Anterior cingulate cortex (tissue), 58 donors: ENCODE measurements around the gene BPIFB4.

Experiments used
- DNase-seq, 58 donors: peaks; one replicate each; lab custom pipeline; 2025; lab: John Stamatoyannopoulos, UW

BPIFB4 gene

DNA sequence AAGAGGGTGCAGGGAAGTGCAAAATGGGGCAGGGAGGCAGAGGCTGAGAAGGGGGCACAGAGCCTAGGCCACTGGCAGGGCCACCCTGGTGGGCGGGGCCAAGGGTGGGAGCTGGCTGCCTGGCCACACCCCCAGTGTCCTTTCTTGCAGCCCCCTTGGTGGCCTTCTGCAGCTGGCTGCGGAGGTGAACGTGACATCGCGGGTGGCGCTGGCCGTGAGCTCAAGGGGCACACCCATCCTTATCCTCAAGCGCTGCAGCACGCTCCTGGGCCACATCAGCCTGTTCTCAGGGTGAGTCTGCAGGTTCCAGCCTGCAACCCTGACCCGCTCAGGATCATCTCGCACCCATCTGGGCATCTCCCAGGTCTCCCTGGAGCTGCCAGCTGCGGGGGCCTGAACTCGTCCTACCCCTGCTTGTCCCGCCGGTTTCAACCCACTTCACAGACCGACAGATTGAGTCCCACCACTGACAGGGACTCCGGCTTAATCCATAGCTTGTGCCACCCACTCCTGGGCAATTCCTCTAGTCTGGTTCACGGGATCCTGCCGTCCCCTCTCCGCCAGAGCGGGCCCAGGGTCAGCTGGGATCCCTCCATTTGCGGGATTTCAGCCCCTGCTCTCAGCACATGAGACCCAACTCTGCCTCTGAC is 19.6 kb upstream of the BPIFB4 start:
- DNase-seq, result no peak

- DNase-seq, result no peak
Measured at GRCh38 chr20:33061658-33062028, 17.8 kb upstream of the BPIFB4 start.

- DNase-seq, result peak in 4 of 58 donors; percentile 1 to 39 (median 11)
Measured at GRCh38 chr20:33062105-33062824, 17.2 kb upstream of the BPIFB4 start.

GRCh38 chr20:33062825-33063149 is 16.7 kb upstream of the BPIFB4 start:
- DNase-seq, result no peak

DNA sequence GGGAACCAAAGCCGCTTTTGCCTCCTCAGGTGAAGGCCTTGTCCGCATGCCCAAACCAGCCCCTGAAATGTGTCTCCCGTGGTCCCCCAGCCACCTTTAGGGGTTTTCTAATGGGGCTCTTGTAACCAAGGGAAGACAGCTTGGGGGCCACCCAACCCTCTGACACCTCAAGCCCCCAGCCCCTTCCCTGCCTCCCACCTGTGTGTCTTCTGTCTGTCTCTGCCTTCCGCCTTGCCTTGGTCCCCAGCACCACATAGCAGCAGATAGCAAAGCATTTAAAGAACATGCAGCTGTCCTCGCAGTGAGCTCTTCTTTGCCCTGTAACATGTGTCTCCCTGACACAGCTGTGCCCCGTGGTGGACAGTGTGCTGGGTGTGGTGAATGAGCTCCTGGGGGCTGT is 16.2 kb upstream of the BPIFB4 start:
- no peak for DNase-seq

DNA sequence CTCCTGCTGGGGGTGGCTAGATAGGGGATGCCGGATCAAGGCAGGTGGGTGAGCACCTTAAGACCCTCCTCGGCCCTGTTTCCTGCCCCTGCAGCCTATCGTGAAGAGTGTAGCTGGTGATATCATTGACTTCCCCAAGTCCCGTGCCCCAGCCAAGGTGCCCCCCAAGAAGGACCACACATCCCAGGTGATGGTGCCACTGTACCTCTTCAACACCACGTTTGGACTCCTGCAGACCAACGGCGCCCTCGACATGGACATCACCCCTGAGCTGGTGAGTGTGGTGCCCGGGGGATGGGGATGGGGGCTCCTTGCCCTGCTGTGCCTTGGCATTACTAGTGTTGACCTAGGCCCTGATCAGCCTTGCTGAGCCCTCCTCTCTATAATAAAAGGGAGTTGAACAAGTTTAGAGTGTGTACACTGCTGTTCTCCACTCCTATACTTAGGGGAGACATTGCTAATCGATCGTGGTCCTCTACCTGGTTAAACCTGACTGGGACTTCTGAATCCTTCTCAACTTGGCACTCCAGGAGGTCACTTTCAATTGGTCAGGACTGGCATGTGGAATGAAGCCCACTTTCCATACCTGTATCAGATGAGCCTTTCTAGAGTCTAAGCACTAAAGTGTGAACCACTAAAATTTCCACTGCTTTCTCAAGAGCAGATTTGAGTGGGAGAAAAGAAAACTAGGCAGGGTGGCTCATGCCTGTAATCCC is 14.7 kb upstream of the BPIFB4 start:
- DNase-seq, result no peak

GRCh38 chr20:33065785-33066184 is 13.7 kb upstream of the BPIFB4 start:
- DNase-seq, result no peak

- DNase-seq, result no peak
Measured at GRCh38 chr20:33067806-33068205, 11.6 kb upstream of the BPIFB4 start.

DNA sequence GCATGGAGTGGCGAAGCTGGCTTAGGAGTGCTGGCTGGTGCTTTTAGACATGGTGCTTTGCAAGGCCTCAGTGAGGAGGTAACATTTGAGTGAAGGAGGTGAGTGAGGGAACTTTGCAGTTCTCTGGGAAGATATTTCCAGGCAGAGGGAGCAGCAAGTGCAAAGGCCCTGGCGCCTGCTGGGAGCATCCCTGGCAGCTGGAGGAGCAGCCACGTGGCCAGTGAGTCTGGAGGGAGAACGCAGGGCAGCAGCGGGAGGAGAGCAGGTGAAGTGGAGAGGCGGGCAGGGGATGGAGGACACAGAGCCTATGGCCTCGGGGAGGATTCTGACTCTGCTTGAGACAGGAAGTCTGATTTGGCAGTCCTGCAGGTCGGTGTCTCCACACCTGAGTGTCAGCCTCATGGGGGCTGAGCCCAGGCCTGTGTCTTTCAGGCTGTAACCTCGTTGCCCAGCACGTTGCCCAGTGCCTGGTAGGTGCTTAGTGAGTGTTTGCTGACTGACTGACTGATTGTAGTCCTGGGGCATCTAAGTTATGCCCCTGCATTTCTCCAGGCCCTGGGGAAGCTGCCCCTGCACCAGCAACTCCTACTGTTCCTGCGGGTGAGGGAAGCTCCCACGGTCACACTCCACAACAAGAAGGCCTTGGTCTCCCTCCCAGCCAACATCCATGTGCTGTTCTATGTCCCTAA is 11.0 kb upstream of the BPIFB4 start:
- no peak for DNase-seq

DNA sequence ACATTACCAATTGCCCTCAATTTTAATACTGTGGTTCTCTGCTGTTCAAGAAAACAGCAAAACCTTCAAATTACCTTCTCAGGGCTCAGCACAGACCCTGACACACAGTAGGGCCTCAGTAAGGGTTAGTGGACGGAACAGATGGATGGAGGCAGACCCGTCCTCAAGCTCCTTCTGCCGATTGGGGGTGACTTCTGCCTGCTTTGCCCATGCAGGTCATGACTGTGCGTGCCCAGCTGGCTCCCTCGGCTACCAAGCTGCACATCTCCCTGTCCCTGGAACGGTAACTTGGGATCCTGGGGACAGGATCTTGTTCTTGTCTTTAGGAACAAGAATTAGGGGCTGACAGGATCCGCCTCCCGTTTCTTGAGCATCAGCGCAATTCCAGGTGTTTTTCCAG is 9.8 kb upstream of the BPIFB4 start:
- DNase-seq, result no peak

DNA sequence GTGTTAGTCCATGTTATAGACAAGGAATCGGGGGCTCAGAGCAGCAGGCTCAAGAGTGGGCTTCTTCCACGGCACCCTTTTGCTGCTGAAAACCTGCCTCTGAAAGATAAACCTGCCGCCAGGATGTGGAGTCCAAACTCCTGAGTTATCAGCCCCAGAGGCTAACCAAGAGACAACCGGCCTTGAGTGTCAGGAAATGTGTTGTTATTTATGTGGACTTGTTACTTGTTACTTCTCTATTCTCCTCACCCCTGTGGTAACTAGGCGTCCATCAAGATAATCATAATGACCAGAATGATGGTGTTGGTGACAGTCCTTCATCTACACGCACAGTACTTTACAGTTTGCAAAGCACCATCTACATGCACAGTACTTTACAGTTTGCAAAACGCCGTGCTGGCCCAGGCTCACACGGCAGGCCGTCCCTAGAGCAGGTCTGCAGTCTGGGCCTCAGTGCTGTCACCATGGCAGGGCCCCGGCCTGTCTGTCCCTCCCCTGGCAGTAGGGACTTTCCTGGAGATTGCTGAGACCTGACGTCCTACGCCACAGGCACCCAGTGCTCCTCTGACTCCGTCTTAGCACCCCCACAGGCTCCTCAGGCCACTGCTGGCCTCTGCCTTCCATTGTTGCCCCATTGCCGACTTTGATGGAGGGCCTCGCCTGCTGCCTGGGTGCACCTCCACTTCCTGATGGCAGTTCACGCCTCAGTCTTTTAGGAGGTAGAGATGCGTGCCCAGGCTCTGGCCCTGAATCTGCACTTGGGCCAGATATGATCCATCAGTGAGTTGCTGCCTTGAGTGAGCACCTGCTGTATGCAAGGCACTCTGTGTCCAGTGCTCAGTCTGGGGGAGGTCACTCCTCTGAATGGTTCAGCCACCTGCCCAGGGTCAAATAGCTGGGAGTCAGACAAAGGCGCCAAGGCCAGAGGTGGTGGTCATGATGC is 9.1 kb upstream of the BPIFB4 start:
- DNase-seq, result no peak

- no peak for DNase-seq
Measured at GRCh38 chr20:33071198-33071597, 8.2 kb upstream of the BPIFB4 start.

DNA sequence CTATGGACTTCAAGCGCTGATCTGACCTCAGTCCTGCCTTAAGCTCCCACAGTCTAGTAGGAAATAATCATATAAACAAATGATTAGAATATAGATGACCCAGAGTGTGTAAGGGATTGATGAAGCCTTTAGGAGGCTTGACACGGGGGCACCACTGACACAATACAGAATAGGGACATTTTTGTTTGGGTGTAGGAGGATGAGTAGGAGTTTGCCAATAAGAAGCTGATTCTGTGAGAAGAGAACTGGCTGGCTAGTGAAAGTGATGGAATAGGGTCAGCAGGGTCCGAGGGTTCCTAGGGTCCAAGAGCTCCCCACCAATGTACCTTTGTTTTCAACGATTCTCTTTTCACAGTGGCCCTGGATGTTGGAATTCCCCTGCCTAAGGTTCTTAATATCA is 7.1 kb upstream of the BPIFB4 start:
- DNase-seq, result no peak

GRCh38 chr20:33072813-33073212 is 6.6 kb upstream of the BPIFB4 start:
- no peak for DNase-seq

DNA sequence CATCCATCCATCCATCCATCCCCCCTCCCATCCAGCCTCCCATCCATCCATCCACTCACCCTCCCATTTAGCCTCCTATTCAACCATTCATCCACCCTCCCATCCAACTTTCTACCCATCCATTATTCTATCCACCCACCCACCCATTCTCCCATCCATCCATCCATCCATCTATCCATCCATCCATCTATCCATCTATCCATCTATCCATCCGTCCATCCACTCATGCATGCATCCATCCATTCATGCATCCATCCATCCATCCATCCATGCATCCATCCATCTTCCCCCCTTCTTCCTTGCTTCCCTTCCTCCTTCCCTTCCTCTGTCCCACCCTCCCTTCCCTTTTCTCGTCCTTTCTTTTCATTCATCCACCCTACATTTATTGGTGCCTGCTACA is 4.8 kb upstream of the BPIFB4 start:
- no peak for DNase-seq

DNA sequence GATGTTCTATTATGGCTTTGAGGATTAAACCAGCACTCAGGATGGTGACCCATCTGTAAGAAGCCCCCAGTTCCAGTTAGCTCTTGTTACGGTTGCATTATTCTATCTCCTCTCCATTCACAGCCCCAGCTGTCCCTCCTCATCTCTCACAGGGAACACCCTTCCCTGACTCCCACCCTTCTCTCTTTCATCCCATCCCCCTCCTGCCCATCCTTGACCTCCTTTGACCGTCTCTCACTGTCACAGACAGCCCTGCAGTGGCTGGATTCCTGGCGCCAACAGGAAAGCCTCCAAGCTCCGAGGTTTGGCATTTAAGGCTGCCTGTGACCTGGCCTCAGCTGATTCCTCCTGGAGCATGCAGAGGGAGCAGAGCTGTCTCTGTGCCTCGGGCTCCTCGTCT is 4.2 kb upstream of the BPIFB4 start:
- DNase-seq, result no peak

DNA sequence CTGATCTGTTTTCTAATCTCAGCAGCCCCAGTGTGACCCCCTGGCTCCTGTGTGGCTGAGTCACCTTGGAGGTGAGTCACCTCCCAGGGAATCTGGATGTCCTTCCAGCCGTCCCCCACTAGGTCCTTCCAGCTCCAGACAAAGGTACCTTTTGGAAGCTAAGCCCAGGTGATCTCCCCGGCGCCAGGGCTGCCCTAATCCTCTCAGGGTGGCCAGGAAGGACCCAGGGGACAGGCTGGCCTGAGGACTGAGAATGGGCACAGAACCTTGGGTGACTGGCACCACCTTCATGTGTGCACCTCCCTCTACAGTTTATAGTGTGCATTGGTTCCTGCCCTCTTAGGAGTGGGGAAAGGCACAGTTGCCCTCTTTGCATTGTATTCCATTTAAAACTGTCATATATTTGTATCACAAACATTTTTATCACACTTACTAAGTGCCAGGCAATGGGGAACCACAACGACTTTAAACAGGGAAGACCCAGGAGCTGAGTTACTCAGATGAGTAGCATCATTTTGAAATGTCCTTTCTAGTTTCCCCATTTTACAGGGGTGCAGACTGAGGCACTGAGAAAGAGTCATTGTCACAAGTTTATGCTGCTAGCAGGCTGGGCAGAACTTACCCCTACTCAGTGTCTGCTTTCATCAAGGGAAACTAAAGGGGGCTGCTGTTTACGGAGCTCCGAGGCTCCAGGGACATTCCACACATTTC is 2.6 kb upstream of the BPIFB4 start:
- peak in 3 of 58 donors; percentile 6 to 27 (median 6) for DNase-seq

- no peak for DNase-seq
Measured at GRCh38 chr20:33081411-33082154, 2.1 kb downstream of the BPIFB4 start.

- DNase-seq, result no peak
Measured at GRCh38 chr20:33082546-33082945, 3.1 kb downstream of the BPIFB4 start.
